HG03558 (cell line): ENCODE measurements around the gene FGFR3.

Experiments
- ATAC-seq: cut with Tn5 transposase; IDR thresholded peaks from one replicate; pipeline ENCODE4 v1.9.1; 2021; ENCODE audit warnings: moderate number of reproducible peaks; ENCODE audit not compliant: unreplicated experiment; ENCODE audit errors: extremely low read depth

Gene FGFR3

DNA sequence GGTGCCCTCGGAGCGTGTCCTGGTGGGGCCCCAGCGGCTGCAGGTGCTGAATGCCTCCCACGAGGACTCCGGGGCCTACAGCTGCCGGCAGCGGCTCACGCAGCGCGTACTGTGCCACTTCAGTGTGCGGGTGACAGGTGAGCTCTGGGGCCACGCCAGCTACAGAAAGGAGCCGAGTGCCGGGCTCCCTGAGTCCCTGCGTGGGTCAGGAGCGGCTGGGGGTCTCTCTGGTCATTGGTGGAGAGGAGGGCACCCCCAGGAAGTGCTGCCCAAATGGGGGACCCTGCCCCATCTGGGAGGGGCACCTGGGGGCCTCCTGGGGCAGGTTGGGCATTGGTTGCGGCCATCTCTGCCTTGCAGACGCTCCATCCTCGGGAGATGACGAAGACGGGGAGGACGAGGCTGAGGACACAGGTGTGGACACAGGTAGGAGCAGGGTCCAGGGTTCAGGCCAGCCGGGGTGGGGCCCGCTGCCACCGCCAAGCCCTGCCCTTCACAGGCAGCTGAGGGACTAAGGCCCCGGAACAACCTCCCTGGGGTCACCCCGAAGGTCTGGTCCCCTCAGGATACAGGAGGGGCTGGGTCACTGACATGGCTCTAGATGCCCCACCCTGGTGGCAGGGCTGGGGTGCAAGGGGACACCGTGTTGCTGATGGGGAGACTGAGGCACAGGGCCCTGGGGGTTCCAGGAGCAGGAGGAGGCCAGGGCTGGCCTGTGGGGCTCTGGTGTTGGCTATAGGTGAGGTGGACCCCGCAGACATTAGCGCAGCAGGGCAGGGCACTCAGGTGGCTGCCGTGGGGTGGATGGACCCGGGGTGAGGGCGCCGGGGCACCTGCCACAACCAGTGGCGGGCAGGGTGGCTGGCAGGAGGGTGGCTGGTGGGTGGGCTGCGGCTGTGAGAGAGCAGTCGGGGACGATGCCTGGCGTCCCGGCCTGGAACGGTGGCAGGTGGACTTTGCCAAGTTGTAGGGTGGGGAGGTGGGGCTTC is 6.6 kb downstream of the FGFR3 start:
- no peak for ATAC-seq

DNA sequence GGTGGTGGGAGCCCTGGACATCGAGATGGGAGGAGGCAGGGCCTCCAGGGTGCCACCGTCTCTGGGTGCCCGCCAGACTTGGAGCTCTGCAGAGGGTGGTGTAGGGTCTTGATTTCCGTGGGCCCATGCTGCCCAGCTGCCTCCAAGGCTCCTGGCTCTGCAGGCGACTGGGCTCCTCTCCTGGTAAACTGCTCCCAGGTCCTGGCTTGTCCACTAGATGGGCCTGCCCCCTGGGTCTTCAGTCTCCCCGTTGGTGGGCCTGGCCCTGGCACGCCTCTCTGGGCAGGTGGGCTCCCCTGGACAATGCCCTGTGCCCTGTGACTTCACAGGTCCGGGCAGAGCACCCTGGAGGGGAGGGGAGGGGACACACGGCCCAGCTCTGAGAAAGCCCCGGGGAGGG is 7.7 kb downstream of the FGFR3 start:
- no peak for ATAC-seq

DNA sequence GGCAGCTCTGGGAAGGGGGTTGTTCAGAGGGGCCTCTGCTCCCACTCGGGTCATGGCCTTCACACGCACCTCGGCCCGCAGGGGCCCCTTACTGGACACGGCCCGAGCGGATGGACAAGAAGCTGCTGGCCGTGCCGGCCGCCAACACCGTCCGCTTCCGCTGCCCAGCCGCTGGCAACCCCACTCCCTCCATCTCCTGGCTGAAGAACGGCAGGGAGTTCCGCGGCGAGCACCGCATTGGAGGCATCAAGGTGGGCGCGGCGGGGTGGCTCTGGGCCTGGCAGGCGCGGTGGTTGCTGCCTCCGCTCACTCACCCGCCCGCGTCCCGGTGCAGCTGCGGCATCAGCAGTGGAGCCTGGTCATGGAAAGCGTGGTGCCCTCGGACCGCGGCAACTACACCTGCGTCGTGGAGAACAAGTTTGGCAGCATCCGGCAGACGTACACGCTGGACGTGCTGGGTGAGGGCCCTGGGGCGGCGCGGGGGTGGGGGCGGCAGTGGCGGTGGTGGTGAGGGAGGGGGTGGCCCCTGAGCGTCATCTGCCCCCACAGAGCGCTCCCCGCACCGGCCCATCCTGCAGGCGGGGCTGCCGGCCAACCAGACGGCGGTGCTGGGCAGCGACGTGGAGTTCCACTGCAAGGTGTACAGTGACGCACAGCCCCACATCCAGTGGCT is 8.3 kb downstream of the FGFR3 start:
- ATAC-seq, result no peak

DNA sequence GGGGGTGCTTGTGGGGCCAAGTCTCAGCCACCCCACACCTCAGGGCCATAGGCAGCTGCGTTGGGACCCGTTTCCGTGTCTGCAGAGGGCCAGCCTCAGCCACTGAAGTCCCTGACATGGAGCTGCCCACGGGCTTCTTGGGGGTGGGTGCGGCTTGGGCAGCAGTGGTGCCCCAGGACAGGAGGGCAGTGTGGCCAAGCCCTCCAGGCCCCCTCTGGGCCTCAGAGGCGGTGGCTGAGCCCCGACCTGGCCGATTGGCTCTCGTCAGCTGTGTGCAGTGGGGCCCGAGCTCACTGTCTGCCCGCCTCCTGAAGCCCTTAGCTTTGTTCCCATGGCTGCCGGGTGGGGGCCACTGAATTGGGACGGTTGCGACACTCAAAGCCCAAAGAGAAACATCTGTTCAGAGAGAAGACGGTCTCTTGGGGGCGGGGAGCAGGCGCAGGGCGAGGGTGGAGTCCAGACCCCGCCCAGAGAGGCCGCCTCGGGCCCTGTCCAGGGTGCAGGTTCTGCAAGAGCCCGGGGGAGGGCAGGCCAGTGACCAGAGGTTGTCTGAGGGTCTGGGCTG is 9.1 kb downstream of the FGFR3 start:
- no peak for ATAC-seq

DNA sequence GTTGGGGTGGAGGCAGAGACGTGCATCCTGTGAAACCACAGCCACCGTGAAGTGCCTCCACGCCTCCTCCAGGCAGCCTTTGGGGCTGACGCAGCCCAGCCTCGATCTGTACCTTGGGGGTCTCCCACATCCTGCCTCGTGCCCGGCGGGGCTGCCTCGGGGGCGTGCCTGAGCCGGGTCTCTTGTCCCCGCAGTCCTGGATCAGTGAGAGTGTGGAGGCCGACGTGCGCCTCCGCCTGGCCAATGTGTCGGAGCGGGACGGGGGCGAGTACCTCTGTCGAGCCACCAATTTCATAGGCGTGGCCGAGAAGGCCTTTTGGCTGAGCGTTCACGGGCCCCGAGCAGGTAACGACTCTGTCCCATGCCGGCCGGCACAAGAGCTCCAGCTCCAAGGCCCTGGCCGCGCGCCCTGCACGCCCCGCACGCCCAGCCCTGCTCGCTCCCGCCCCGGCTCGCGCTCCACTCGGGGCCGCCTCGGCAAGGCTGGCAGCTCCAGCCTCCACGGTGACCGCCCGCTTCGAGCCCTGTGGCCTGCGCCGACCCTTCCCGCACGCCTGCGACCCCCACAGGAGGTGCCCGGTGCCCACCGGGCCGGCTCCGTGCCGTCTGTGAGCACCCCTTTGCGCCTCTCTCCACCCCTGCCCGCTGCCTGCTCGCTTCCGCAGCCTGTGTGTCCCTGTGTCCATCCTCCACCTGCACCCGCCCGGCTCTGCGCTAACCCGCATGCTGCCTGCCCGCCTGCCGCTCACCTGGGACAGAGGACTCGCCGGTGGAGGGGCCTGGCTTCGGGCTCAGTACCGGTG is 9.8 kb downstream of the FGFR3 start:
- ATAC-seq, result no peak

DNA sequence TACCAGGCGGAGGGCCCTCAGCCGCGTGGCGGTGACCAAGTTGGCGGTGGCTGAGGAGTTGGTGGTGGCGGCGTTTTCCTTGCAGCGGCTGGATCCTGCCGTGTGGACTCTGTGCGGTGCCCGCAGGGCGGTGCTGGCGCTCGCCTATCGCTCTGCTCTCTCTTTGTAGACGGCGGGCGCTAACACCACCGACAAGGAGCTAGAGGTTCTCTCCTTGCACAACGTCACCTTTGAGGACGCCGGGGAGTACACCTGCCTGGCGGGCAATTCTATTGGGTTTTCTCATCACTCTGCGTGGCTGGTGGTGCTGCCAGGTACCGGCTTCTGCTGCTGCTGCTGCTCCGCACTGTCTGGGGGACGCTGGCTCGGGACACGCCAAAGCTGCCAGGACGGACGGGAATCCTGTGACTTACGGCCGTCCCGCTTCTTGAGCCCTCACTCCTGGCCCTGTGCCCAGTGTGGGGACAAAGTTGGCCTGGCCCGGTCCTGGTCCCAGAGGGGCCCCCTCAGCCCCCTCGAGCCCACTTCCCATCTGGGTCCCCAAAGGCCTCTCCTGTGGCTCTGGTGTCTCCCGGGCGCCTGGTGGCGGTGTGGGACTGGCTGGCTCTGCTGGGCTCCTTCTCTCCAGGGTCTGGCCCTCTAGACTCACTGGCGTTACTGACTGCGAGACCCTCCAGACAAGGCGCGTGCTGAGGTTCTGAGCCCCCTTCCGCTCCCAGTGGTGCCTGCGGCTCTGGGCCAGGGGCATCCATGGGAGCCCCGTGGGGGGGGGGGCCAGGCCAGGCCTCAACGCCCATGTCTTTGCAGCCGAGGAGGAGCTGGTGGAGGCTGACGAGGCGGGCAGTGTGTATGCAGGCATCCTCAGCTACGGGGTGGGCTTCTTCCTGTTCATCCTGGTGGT is 10.7 kb downstream of the FGFR3 start:
- no peak for ATAC-seq

DNA sequence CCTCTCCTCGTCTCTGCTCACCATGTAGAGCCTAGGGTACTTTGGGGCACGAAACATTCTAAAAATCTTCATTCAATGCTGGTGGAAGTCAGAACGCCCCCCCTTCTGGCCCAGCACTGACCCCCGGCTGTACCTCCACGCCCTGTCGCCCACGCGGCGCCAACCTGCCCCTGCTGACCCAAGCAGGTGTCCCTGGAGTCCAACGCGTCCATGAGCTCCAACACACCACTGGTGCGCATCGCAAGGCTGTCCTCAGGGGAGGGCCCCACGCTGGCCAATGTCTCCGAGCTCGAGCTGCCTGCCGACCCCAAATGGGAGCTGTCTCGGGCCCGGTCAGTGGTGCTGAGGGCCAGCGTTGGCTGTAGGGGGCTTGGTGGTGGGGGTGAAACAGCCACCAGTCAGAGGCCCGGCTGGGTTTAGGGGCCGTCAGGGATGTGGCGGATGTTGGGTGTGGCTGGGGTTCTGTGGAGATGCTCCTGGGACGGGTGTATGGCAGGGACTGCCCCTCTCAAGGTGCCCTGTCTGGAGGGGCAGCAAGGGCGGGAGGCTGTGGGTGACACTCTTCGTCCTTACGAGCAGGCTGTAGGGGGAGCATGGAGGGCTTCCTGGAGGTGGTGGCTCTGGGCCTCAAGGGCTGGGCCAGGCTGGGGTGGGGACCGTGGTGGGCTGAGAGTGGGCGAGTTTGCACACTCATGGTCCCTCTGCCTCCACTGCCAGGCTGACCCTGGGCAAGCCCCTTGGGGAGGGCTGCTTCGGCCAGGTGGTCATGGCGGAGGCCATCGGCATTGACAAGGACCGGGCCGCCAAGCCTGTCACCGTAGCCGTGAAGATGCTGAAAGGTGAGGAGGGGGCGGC is 11.8 kb downstream of the FGFR3 start:
- ATAC-seq, result no peak

DNA sequence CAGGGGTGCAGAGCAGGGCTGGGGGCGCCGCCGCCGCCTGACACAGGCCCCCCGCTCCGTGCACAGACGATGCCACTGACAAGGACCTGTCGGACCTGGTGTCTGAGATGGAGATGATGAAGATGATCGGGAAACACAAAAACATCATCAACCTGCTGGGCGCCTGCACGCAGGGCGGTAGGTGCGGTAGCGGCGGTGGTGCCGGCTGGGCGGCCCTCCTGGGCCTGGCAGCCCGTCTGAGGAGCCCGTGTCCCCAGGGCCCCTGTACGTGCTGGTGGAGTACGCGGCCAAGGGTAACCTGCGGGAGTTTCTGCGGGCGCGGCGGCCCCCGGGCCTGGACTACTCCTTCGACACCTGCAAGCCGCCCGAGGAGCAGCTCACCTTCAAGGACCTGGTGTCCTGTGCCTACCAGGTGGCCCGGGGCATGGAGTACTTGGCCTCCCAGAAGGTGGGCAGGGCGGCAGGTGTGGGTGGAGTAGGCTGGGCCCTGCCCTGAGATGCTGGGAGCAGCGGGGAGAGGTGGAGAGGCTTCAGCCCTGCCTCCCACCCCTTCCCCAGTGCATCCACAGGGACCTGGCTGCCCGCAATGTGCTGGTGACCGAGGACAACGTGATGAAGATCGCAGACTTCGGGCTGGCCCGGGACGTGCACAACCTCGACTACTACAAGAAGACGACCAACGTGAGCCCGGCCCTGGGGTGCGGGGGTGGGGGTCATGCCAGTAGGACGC is 12.6 kb downstream of the FGFR3 start:
- ATAC-seq, result no peak

DNA sequence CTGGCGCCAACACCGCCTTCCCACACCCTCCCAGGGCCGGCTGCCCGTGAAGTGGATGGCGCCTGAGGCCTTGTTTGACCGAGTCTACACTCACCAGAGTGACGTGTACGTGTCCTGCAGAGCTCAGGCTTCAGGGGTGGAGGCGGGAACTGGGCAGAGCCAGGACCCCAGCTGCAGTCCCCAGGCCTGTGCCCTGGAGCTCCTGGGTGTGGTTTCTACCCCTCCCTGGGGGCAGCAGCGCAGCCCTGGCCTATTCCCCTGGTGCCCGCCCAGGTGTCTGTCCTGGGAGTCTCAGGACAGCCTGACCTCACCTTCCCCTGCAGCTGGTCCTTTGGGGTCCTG is 13.1 kb downstream of the FGFR3 start:
- no peak for ATAC-seq

DNA sequence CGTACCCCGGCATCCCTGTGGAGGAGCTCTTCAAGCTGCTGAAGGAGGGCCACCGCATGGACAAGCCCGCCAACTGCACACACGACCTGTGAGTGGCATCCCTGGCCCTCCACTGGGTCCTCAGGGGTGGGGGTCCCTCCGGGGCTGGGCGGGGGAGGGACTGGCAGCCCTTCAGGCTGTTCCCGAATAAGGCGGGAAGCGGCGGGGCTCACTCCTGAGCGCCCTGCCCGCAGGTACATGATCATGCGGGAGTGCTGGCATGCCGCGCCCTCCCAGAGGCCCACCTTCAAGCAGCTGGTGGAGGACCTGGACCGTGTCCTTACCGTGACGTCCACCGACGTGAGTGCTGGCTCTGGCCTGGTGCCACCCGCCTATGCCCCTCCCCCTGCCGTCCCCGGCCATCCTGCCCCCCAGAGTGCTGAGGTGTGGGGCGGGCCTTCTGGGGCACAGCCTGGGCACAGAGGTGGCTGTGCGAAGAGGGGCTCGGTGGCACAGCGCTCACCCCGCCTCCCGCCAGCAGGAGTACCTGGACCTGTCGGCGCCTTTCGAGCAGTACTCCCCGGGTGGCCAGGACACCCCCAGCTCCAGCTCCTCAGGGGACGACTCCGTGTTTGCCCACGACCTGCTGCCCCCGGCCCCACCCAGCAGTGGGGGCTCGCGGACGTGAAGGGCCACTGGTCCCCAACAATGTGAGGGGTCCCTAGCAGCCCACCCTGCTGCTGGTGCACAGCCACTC is 13.7 kb downstream of the FGFR3 start:
- no peak for ATAC-seq

DNA sequence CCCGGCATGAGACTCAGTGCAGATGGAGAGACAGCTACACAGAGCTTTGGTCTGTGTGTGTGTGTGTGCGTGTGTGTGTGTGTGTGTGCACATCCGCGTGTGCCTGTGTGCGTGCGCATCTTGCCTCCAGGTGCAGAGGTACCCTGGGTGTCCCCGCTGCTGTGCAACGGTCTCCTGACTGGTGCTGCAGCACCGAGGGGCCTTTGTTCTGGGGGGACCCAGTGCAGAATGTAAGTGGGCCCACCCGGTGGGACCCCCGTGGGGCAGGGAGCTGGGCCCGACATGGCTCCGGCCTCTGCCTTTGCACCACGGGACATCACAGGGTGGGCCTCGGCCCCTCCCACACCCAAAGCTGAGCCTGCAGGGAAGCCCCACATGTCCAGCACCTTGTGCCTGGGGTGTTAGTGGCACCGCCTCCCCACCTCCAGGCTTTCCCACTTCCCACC is 14.3 kb downstream of the FGFR3 start:
- ATAC-seq, result no peak

DNA sequence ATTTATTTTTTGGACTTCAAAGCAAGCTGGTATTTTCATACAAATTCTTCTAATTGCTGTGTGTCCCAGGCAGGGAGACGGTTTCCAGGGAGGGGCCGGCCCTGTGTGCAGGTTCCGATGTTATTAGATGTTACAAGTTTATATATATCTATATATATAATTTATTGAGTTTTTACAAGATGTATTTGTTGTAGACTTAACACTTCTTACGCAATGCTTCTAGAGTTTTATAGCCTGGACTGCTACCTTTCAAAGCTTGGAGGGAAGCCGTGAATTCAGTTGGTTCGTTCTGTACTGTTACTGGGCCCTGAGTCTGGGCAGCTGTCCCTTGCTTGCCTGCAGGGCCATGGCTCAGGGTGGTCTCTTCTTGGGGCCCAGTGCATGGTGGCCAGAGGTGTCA is 15.3 kb downstream of the FGFR3 start:
- ATAC-seq, result no peak

DNA sequence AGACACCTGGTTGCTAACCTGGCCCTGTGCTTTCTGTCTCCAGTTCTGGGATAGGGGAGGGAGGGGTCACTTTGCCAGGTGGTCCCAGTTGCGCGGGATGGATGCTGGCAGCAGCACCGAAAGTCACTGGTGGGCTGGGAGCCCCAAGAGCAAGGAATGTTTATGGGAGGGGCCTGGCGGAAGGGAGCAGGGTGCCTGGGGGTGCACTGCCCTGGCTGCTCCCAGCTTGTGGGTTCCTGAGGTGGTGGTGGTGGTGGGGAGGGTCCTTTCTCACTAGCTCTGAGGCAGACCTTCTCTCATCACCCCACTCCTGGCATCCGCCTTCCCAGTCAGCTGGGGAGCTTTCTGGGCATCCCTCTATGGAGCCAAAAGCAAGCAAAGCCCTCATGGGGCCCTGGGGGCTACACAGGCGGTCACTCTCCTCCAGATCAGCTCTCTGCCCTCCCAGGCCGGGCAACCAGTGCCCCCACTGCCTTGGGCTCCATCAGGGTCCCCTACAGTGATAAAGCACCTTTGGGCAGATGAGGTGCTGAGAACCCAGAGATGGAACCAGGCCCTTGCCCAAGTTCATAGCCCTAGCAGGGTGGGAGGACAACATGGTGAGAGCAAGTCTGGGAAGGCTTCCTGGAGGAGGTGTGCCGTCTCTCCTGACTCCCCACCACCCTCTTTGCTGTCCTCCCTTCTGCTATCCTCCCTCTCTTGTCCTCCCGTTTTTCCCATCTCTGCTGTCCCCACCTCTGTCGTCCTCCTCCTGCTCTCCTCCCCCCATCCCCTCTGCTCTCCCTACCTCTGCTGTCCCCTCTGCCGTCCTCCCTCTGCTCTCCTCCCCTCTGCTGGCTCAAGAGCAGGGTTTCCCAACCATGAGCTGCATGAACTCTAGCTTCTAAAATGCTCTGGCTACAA is 16.0 kb downstream of the FGFR3 start:
- no peak for ATAC-seq

DNA sequence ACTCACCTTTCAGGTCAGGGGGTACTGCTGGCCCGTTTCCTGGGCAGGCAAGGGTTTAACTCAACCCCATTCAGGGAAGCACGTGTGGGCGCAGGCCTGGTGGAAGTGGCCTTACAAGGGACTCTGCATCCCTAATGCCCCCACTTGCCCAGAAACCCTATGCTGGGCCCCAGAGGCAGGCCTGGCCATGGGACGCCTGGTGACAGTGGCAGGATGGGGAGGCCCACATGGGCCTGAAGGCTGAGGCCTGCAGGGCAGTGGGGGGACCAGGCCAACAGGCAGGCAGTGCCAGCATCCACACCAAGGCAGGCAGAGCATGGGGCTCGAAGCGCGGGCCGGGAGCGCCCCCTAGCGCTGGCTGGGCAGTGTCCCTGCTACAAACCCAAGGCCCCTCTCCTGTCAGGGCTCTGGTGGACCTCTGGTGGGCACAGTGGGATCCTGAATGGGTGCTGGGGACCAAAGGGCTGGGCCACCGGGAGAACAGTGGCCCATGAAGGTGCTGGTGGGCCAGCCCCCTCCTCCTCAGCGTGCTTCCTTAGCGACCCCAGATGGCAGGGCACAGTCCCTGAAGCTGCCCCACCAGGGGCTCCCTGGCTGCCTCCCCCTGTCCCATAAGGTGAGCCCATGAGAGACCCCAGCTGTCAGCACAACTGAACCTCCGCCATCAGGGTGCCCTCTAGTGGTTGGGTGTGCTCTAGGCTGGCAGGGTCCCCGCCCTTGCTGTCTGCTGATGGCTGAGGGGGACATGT is 16.8 kb downstream of the FGFR3 start:
- no peak for ATAC-seq

DNA sequence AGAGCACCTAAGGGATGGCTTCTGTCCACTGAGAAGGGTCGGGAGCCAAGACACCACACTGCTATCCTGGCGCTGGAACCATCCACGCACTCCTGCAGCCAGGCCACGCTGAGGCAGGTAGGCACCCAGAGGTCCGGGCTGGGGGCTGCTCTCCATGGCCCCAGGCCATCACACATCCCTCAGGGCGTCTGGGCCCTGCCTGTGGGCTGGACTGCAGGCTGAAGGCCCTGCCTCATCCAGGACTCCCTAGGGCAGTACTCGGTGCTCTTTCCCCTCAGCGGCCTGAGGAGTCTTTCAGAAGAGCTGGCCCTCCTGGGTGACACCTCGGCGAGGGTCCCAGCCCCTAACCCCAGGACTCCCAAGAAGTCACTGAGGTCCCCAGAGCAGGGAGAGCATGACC is 17.7 kb downstream of the FGFR3 start:
- no peak for ATAC-seq

DNA sequence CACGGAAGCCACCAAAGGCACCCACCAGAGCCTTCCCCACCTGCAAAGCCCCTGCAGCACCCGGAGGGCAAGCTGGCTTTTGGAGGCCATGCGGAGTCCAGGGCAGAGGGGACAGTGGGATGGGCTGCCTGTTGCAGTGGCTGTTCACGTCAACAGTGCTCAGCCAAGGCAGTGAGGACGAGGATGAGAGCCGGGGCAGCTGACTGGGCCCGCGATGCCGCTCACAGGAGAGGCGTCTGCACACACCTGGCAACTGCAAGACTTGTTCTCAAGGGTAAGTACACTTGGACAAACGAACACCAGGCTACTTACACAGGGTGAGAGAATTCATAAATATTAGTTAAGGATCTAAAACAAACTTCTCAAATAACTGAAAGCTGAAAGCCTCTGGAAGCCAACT is 19.6 kb downstream of the FGFR3 start:
- no peak for ATAC-seq
